ENCODE data around the gene ALOX5AP.
"Not testable (repeated sequence)": the region's sequence is repeated elsewhere in the genome, so short reads cannot be mapped to it uniquely, and the experiment has no call there.

ALOX5AP gene

GRCh38 chr13:30735872-30736175, 481 bp downstream of the ALOX5AP start:
- DNase-seq (ENCODE audit: low read depth, low spot score) = no peak

GRCh38 chr13:30736461-30737320, 1.3 kb downstream of the ALOX5AP start:
- H3K27ac ChIP-seq = no peak overlapping the region
- no peak for DNase-seq (ENCODE audit: low read depth, low spot score)

More at GRCh38 chr13:30735872-30736175, 481 bp downstream of the ALOX5AP start:
- no peak overlapping the region for H3K27ac ChIP-seq

DNA sequence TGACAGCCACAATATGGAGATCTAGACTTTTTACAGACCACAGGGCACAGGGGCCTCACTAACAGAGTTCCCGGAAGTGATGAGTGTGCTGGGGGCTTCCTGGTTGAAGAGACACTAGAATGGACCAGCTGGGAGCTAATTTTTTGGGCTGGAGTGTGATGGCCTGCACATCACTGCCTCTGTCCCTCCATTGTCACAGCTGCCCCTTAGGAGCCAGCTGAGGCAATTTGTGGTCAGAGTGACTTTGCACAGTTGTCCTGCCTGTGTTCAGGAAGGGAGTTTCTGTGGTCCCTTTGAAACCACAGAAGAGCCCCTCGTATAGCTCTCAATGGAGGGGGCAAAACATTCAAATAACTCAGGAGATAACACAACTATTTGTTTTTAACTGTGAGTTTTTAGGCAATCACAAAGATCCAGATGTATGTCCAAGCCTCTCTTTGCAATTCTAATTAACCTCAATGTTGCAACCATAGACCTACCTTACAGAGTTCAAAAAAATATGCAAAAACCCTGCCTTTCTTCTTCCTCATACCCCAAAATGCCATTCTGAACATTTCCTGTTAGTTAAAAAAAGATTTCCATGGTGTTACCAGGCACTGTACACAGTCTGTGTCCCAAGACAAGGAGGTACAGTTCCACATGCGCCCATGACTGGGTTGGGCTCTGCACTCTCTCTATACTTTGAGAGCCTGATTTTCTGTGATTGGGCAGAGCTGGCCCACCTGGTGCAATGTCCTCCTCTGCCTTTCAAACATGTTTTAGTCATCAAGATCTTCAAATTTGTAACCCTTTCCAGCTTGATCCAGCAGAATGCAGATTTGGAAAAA, 2.4 kb downstream of the ALOX5AP start:
- no peak overlapping the region for H3K27ac ChIP-seq
- no peak for DNase-seq (ENCODE audit: low read depth, low spot score)

- DNase-seq (ENCODE audit: low read depth, low spot score) = no peak
- no peak overlapping the region for H3K27ac ChIP-seq
Observed at GRCh38 chr13:30738526-30739236, 3.3 kb downstream of the ALOX5AP start.

DNA sequence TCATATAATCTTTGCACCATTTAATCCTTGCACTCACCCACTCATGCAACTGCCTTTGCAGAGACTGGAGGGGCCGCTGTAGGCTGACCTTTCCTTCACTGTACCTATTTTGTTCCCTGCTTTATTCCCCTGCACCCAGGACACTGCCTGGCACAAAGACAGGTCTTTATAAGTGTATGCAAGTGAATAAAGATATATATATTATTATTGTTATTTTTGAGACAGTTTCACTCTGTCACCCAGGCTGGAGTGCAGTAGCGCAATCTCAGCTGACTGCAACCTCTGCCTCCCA, 3.8 kb downstream of the ALOX5AP start:
- no peak for DNase-seq (ENCODE audit: low read depth, low spot score)
- peak overlapping the region; percentile 57 for H3K27ac ChIP-seq

DNA sequence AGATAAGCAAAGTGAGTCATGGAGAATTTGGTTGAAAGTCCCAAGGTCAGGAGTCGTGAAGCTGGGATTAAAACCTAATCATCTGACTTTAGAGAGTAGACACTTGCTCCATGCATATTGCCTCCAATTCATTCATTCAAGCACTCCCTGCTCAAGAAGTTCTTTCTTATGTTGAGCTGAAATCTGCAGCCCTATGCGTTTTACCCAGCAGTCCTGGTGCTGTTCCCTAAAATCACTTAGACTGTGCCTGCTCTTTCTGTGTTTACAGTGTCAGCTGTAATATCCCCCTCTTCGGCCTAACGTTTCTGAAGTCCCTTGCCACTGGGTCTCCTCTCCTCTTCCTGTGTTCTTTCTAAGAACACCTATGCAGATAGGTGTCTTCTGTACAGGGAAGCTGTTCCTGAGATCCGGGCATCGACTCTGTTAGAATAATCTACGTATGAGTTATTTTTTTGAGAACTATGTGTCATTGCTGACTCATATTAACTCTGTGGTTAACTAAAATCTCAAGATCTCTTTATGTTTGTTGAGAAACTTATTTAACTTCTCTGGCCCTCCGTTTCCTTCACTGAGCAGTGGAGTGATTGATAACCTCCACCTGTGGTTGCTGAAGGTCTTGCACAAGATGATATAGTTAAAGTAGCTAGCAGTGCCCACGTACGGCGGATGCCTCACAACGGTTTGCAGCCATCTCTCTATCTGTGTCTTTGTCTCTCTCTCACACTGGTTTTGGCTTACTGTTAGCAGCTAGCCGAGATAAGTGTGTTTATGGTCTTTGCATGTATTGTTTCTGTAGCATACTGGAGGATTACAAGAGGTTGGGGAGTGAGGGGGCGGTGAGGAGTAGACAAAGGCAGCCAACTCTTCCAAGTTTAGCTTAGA, 4.7 kb downstream of the ALOX5AP start:
- peak overlapping the region; percentile 57 for H3K27ac ChIP-seq
- DNase-seq (ENCODE audit: low read depth, low spot score) = peak; percentile 71

- peak overlapping the region; percentile 67 for H3K27ac ChIP-seq
- DNase-seq (ENCODE audit: low read depth, low spot score) = no peak
Observed at GRCh38 chr13:30742901-30743300, 7.6 kb downstream of the ALOX5AP start.

DNA sequence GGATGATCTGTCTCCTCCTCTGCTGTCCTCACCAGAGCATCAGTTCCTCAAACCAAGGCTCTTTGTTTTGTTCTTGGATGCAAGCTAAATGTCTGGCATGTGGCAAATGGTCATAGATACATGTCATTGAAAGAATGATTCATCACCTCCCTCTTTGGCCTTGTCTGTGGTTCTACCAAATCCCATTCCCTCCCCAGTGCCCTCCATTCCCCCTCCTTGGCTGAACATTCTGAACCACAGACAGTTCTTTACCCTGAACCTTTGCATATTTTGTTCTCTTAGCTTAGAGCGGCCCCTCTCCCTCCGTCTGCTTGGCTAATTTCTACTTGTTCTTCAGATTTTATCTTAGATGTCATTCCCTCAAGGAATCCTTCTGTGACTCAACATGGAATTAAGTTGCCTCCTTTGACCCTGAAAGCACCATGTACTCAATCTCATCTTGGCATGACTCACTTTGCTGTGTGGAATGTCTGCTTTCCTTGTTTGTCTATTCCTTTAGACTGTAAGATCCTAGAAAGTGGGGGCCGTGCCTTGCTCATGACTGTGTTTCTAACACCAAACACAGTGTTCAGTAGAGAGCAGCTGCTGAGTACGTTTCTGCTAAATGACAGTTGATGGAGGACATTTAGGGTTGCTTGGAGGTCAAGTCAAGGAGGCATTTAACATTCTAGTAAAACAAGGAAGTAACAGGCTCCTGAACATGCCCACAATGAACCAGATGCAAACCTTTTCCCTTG, 8.1 kb downstream of the ALOX5AP start:
- peak; percentile 83 for DNase-seq (ENCODE audit: low read depth, low spot score)
- H3K27ac ChIP-seq = peak overlapping the region; percentile 67

DNA sequence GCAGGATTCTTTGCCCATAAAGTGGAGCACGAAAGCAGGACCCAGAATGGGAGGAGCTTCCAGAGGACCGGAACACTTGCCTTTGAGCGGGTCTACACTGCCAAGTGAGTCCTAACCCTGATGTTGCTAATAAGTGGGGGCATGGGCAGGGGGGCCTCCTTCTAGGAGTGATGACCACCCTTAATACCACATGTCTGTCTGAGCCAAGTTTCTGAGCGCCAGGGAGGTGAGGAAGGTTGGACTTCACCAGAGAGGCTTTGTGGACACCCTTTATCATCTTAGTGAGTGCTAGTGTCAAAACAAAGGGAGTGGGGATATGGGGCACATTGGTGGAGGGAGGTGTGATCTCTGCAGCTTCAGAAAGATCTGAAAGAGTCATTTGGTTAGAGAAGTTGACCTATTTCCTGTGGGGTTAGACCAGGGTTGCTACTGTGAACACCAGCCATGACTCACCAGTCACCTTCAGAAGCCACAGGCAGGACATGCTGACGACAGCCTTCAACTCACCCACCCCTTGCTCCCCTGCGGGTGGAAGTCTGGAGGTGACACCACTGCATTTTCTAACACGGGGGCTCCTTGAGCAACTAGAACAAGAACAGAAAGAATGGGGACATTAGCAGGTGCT, 8.8 kb downstream of the ALOX5AP start:
- DNase-seq (ENCODE audit: low read depth, low spot score) = no peak
- H3K27ac ChIP-seq = peak overlapping the region; percentile 67

DNA sequence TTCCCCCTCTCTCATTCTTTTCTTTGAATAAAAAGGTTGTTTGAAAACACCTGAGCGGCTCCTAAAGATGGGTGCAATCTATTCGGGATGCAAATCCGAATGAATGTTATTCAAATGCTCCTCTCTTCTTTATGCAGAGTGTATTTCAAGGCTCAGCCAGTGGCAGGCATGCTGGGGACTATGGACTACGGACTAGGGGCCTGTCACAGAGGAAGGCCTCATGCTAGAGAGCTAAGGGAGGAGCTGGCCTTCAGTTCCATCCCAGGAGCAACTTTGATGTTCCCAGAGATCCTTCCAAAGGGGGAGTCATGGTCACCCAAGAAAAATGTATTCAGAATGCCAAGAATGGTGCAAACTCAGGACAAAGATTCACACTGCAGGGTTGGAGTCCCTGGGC, 9.3 kb downstream of the ALOX5AP start:
- no peak for DNase-seq (ENCODE audit: low read depth, low spot score)
- no peak overlapping the region for H3K27ac ChIP-seq

DNA sequence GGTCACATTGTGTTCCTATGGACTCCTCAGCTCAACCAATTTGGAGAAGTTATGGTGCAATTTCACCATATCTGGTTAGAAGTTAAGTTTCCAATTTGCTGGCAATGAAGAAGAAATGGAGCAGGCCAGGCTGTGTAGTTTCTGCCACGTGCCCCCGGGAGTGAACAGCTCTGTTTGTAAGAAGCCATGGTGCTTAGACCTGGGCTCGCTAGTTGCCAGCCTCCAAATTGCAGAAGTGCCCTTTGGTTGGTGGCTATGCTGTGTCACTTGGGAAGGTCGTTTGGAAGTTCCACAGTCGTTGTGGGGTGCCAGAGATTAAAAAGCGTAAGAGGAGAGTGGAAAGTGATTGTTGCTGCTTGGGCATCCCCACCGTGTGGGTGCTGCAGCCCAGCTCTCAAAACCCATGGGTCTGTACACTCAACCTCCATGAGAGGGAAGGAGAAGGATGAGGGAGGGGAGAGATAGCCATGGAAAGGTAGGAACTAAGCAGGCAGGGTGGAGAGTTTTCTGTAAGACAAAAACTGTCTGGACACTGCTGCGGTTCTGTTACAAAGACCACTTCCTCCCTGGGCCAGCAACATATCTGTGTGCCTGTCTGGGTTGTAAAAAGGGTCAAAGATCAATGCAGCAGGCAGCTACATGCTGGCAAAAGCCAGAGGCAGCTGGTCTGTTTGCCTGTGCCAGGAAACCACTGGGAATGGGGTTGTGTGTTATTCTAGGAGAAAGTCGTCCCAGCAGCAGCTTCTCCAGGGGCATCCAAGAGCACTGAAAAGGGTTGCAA, 10.8 kb downstream of the ALOX5AP start:
- DNase-seq (ENCODE audit: low read depth, low spot score) = no peak
- H3K27ac ChIP-seq = no peak overlapping the region

DNA sequence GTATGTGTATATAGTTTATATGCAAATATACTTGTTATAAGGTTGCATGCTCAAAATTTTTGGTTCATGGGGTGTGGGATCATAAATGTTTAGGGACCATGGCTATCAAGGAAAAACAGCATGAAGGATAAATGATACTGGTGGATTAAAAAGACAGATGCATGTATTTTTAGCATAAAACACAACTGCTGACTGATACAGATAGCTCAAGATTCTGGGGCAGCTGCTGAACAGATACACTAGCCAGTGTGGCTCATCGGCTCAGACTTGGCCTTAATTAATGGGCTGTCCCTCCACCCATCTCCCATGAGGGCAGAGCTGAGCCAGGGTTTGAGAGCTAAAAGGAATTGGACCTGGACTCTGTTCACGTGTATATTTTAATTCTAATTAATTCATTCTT, 11.4 kb downstream of the ALOX5AP start:
- DNase-seq (ENCODE audit: low read depth, low spot score) = no peak
- H3K27ac ChIP-seq = no peak overlapping the region

DNA sequence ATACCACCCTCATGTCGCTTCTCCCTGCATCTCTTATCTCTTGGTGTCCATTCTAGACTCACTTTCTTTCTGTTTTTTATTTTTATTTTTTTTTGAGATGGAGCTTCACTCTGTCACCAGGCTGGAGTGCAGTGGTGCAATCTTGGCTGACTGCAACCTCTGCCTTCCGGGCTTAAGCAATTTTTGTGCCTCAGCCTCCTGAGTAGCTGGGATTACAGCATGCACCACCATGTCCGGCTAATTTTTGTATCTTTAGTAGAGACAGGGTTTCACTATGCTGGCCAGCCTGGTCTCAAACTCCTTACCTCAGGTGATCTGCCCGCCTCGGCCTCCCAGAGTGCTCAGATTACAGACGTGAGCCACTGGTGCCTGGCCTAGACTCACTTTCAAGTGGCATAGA, 12.5 kb downstream of the ALOX5AP start:
- not testable (repeated sequence) for DNase-seq (ENCODE audit: low read depth, low spot score); H3K27ac ChIP-seq

DNA sequence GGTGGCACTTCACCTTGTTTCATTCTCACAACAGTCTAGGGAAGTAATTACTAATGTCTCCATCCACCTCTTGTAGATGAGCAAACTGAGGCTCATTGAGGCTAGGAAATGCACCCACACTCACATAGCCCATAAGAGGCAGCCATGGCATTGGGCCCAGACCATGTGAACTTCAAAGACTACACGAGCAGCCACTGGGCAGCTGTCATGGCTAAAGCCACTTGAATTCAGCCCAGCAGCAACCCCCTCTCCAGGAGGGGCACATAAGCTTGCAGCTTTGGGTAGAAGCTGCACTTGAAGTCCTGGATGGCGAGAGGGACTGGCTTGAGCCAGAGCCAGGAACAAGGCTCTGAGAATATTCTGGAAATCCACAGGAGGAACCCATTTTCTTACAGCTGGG, 13.4 kb downstream of the ALOX5AP start:
- no peak for DNase-seq (ENCODE audit: low read depth, low spot score)
- H3K27ac ChIP-seq = no peak overlapping the region

DNA sequence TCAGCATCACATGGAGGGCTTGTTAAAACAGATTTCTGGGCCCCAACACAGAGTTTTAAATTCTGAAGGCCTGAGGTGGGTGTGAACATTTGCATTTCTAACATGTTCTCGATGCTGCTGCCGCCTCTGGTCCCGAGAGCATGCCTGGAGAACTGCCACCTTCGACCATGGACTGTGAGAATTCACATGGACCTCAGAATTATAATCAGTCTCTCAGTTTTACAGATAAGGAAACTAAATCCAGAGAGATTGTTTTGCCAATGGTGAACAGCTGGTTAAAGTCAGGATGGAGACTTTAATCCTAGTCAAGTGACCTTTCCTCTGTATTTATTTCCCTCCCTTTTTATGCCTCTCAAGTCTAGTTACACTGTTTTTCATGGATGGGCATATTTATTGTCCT, 14.7 kb downstream of the ALOX5AP start:
- no peak for DNase-seq (ENCODE audit: low read depth, low spot score)
- no peak overlapping the region for H3K27ac ChIP-seq

- no peak overlapping the region for H3K27ac ChIP-seq
- no peak for DNase-seq (ENCODE audit: low read depth, low spot score)
Observed at GRCh38 chr13:30751183-30751933, 16.0 kb downstream of the ALOX5AP start.

DNA sequence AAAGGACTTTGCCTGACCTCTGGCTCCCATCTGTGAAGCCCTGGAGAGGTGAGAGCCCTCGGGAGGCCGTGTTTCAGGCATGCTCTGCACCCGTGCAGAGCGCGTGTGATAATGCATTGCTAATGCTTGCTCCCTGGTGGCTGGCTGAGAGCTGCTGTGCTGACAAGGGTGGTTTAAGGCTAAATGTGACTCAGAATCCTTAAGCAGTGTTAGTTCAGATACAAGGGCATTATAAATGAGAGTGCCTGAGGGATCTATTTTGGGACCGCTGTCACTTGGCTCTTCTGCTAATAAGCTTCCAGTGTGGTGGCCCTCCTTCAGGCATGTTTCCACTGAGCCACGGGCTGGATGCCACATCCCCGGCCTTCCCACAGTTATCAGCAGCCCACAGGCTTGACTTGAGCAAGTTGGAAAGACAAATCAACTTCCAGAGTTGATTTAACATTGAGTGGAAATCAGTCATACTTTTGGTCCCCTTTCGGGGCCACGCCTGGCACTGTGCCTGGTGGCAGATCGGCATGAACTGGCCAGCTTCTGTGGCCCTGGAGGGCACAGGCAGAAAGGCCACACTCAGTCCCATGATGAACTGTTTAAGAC, 17.0 kb downstream of the ALOX5AP start:
- no peak overlapping the region for H3K27ac ChIP-seq
- DNase-seq (ENCODE audit: low read depth, low spot score) = no peak
